ENCODE results near the gene BOC. TPM values are rescaled to one million over a fixed set of nuclear protein-coding genes. Genes with fewer than 3 reads are reported as not detected.

Gene BOC
- total RNA-seq, 1 donor from 2014 or later: 0.50 TPM

GRCh38 chr3:113285226-113285625 is 73.9 kb downstream of the BOC start:
- ATAC-seq (no peak), DNase-seq (ENCODE audit: low spot score) (no peak)

- DNase-seq (ENCODE audit: low spot score): no peak
- ATAC-seq: no peak
These were observed 74.4 kb downstream of the BOC start for GRCh38 chr3:113285741-113286140.

GRCh38 chr3:113286524-113286923 is 75.2 kb downstream of the BOC start:
- no peak for ATAC-seq
- DNase-seq (ENCODE audit: low spot score): no peak

- no peak for DNase-seq (ENCODE audit: low spot score)
- peak; percentile 71 for ATAC-seq
These were observed 75.9 kb downstream of the BOC start for GRCh38 chr3:113287111-113287802.

- peak; percentile 80 for ATAC-seq
- no peak for DNase-seq (ENCODE audit: low spot score)
These were observed 76.7 kb downstream of the BOC start for GRCh38 chr3:113287803-113288648.

GRCh38 chr3:113288881-113289280 is 77.5 kb downstream of the BOC start:
- ATAC-seq (no peak), DNase-seq (ENCODE audit: low spot score) (no peak)

GRCh38 chr3:113291572-113291971 is 80.2 kb downstream of the BOC start:
- no peak for ATAC-seq
- DNase-seq (ENCODE audit: low spot score): no peak

GRCh38 chr3:113292933-113293332 is 81.6 kb downstream of the BOC start:
- ATAC-seq (no peak), DNase-seq (ENCODE audit: low spot score) (no peak)

GRCh38 chr3:113293348-113293747 is 82.0 kb downstream of the BOC start:
- ATAC-seq: no peak

GRCh38 chr3:113295463-113295862 is 84.1 kb downstream of the BOC start:
- DNase-seq (ENCODE audit: low spot score): no peak
- ATAC-seq: no peak

More at GRCh38 chr3:113293348-113293747, 82.0 kb downstream of the BOC start:
- DNase-seq (ENCODE audit: low spot score): no peak

- no peak for DNase-seq (ENCODE audit: low spot score)
- no peak for ATAC-seq
These were observed 85.9 kb downstream of the BOC start for GRCh38 chr3:113297287-113297686.

- DNase-seq (ENCODE audit: low spot score): no peak
- no peak for ATAC-seq
These were observed 86.5 kb downstream of the BOC start for GRCh38 chr3:113297841-113298240.

GRCh38 chr3:113300596-113300995 is 89.2 kb downstream of the BOC start:
- DNase-seq (ENCODE audit: low spot score) (no peak), ATAC-seq (no peak)

GRCh38 chr3:113304102-113304501 is 92.7 kb downstream of the BOC start:
- ATAC-seq (no peak), DNase-seq (ENCODE audit: low spot score) (no peak)

- ATAC-seq (no peak), DNase-seq (ENCODE audit: low spot score) (no peak)
These were observed 93.6 kb downstream of the BOC start for GRCh38 chr3:113304856-113305540.

GRCh38 chr3:113310960-113311359 is 99.6 kb downstream of the BOC start:
- no peak for ATAC-seq
- DNase-seq (ENCODE audit: low spot score): no peak

- DNase-seq (ENCODE audit: low spot score) (no peak), ATAC-seq (no peak)
These were observed 101.1 kb downstream of the BOC start for GRCh38 chr3:113312416-113312815.

- DNase-seq (ENCODE audit: low spot score): no peak
- no peak for ATAC-seq
These were observed 103.6 kb downstream of the BOC start for GRCh38 chr3:113314923-113315322.

- DNase-seq (ENCODE audit: low spot score) (no peak), ATAC-seq (no peak)
These were observed 118.4 kb downstream of the BOC start for GRCh38 chr3:113329757-113330156.

GRCh38 chr3:113330742-113331141 is 119.4 kb downstream of the BOC start:
- DNase-seq (ENCODE audit: low spot score) (no peak), ATAC-seq (no peak)

GRCh38 chr3:113331187-113331586 is 119.8 kb downstream of the BOC start:
- no peak for ATAC-seq
- no peak for DNase-seq (ENCODE audit: low spot score)
